ENCODE data around the gene PFDN1.

The PFDN1 gene

DNA sequence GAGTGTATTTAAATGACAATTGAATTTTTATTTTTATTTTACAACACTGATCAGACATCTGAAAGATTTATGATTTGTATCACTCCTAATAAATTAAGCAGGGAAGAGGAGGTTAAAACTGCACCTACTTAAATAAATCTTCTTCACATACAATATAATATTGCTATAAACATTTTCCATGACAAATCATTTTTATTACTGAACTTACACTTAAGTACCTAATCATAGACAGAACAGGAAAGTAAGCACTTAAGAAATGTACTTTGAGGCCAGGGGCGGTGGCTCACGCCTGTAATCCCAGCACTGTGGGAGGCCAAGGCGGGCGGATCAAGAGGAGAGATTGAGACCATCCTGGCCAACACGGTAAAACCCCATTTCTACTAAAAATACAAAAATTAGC, 3.8 kb downstream of the PFDN1 start:
- no peak for FAIRE-seq
- no peak for DNase-seq (ENCODE audit: insufficient read length, low spot score)

DNA sequence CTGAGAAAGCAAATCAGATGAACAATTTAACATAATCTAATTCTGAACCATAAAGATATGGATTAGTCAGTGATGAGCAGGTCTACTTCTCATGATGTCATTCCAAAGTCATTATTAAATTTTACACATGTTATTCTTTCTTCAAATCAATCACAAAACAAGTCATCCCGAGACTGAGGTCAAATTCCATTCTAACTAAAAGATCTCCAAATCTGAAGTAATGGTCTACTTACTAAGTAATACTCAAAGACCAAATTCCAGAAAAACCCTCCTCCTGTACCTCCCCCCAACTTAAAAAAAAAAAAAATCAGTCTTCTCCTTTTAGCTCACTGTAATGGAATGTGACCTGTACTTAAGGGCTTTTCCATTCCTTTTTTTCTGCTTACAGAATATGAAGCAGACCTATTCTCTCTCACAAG, 4.7 kb downstream of the PFDN1 start:
- DNase-seq (ENCODE audit: insufficient read length, low spot score) (no peak), FAIRE-seq (no peak)

DNA sequence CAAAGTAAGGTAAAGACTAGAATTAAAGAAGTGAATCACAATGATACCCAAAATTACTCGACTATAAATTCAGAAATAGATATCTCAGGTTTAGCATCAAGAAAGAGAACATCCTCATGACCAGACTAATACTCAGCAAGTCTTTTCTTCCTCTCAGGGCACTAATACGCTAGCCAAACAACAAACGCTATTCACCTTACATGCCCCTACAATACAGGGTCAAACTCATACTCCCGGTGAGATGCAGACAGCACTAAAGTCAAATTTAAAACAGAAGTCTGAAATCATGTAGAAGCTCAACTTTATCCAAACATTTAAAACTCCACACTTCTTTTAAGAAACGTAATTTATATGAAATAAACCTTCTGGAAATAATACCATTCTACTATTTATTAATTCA, 5.6 kb downstream of the PFDN1 start:
- DNase-seq (ENCODE audit: insufficient read length, low spot score) (no peak), FAIRE-seq (no peak)

DNA sequence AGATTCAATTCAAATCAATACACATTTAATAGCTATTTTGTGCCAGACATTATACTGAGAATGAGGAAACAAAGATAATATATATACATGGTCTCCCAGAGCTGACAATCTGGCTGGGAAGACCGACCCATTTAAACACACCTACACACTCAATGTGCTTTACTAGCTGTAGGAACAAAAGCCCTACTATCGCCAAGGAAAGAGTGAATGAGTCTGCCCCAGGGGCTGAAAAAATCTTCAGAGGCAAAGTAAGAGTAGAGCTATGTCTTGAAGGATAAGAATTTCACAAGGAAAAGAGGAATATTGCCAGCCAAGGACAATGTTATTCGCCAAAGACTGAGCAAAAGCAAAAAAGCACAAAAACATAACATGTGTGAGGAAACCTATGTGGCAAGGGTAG, 6.6 kb downstream of the PFDN1 start:
- FAIRE-seq, result no peak

DNA sequence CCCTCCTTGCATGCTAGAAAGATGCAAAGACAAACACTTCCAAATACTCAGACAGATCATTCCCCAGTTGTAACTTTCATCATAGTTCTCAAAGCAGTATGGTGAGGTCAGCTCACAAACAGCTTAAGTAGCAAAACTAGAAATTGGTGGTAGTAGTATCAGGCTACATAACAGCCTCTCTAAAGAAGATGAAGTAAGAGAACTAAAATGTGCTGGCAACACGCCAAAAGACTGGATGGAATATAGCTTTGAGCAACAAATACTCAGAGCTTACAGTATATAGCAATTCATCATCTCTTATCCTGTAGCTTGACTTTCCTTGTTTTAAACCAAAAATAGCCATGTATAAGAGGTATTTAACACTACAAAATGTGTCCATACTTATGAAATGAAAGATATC, 7.5 kb downstream of the PFDN1 start:
- FAIRE-seq (no peak), DNase-seq (ENCODE audit: insufficient read length, low spot score) (no peak)

More for the DNA sequence above, 6.6 kb downstream of the PFDN1 start:
- no peak for DNase-seq (ENCODE audit: insufficient read length, low spot score)

DNA sequence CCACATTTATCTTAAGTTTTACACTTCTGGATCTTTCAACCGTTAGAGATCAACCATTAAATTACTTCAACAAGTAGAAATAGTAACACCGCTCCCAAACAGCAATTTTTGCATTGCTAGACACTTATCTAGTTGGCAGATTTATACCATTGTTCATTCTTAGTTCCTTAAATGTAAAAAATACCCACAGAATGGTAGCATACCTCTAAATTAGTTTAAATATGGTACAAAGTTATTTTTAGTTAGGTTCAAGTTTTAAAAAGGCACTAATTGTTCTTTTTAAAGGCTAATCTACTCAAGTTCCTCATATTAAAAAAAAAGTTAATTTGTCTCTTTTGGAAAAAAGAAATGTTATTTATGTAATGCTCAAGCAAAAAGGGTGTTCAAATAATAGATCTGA, 8.1 kb downstream of the PFDN1 start:
- no peak for DNase-seq (ENCODE audit: insufficient read length, low spot score)
- no peak for FAIRE-seq

DNA sequence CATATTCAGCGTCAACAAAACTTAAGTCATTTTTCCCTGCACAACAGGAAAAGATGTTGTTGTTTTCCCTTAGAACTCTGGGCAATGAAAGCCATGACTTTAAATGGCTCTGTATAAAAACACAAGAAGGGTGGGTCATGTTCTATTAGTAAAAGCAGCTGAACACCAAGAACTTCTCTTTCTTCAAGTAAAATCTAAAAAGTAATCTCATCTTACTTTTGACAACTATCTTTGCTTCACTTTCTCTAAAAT, 9.1 kb downstream of the PFDN1 start:
- no peak for DNase-seq (ENCODE audit: insufficient read length, low spot score)
- no peak for FAIRE-seq

DNA sequence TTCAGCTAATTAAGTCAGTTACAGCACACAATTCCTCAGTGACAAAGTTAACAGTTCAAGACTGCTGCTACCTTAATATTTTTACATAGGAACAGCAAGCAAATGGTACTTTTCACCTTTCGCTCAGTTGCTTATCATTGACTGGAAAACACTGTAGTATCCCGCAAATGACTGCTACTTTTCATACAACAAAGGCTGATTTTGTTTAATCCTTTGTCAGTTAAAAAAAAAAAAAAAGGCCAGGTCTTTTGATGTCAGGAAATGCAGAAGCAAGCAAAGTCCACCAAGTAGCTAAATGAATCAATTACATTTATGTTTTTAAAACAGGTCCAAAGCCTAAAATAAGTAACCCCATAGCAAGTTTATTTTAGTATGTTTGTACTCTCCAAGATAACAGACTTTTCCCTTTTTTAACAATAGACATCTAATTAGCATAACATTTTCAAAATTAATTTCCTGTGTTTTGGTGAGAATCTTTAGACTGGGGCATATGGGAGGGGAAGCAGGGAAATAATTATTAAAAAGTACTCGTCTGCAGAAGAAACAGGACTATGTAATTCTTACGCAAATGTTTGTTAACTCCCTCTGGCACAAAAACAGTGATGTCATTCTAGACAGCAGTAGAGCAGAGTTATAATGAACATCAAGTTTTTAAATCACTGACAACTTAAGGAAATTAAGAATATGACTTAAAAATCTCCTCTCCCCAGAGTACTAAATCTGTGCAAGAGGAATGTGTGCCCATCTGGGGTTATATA, 9.6 kb downstream of the PFDN1 start:
- DNase-seq (ENCODE audit: insufficient read length, low spot score) (no peak), FAIRE-seq (no peak)

DNA sequence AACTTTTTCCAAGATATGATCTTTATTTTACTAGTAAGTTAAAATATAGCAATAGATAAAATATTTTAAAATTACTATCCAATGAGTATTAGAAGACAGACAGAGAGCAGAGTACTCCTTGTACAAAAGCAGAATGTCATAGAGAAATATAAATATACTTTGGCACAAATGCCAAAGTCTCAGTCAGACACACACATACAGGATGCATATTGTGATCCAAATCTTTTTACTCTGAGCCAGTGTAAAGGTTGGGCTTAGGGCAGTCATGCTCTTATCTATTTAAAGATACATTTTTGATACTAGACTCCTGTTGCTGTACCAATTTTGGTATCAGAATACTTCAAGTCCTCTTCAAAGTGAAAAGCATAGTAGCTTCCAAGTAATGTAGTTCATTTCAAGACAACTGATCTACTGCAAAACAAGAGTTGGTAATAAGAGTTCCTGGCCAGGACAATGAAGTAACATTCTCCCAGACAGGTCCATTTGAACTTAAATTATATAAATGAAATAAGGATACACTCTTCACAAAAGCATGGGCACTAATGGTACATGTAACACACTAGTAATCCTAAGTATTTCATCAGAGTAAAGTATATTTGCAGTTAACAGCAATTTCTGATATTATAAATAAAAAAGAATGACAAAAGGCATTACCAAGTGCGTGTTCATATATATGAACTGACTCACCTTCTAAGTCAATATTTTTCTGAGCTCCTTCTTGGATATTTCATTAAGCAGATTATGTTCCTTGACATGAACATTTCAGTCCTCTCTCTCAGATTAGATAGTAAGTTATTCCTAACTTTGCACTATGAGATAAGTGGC, 10.5 kb downstream of the PFDN1 start:
- no peak for DNase-seq (ENCODE audit: insufficient read length, low spot score)
- FAIRE-seq, result no peak

DNA sequence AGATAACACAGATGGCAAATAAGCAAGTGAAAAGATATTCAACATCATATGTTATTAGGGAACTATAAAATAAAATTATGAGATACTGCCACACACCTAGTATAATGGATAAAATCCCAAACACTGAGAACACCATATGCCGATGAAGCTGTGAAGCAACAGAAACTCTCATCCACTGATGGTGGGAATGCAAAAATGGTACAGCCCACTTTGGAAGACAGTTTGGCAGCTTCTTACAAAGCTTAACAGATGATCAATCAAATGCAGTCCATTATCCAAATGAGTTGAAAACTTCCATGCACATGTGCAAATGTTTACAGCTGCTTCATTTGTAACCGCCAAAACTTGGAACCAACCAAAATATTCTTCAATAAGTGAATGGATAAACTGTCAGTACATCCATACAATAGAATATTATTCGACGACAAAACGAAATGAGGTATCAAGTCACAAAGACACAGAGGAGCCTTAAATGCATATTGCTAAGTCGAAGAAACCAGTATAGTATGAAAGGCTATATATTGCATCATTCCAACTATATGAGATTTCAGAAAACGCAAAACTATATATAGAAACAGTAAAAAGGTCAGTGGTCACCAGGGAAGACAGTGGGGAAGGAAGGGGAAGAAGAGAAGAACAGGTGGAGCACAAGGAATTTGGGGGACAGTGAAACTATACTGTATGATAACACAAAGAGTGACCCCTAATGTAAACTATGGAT, 14.9 kb downstream of the PFDN1 start:
- FAIRE-seq (no peak), DNase-seq (ENCODE audit: insufficient read length, low spot score) (no peak)

DNA sequence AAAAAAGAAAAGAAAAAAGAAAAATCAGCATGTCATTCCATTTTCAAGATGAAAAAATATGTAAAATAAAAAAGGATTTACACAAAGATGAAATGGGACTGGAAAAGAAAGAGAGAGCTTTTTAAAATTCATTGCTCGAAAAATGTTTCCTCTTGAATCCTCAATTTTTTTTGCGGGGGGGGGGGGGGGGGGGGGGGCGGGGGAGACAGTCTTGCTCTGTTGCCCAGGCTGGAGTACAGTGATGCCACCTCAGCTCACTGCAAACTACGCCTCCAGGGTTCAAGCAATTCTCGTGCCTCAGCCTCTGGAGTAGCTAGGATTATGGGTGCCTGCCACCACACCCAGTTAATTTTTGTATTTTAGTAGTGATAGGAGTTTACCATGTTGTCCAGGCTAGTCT, 16.5 kb downstream of the PFDN1 start:
- DNase-seq (ENCODE audit: insufficient read length, low spot score) (no peak), FAIRE-seq (no peak)

DNA sequence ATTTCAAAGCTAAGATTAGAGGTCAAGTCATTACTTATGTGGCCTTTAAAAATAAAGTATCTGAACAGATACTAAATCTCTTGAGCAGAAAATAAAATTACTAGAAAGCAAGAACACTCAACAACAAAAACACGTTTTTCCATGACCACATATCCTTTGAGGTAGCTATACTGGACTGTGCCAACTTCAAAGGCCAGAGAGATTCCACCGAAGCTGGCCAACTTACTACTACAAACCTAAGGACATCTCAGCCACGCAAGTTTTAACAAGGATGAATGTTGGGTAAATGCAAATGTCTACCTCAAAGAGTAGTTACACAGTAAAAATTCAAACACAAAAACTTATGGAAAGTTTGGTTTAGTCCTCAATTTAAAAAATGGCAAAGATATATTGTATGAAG, 18.9 kb downstream of the PFDN1 start:
- DNase-seq (ENCODE audit: insufficient read length, low spot score) (no peak), FAIRE-seq (peak; percentile 83)

DNA sequence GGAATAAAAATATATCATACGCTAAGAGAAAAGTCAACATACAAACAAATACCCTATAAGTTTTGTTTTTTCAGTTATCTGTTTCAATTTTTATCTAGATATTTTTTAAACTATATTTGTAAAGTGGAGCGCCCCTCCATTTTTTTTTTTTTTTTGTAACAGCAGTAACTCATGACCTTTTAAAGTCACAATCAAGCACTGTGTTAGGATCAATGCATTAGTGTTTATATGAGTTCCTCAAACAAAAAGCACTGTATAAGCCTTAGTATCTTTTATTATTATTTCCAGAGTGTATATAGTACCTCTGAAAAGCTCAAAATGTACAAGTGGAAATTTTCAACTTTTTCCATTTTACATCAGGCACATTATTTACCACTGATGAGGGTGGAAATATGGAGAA, 20.6 kb downstream of the PFDN1 start:
- DNase-seq (ENCODE audit: insufficient read length, low spot score), result no peak
- FAIRE-seq, result no peak

DNA sequence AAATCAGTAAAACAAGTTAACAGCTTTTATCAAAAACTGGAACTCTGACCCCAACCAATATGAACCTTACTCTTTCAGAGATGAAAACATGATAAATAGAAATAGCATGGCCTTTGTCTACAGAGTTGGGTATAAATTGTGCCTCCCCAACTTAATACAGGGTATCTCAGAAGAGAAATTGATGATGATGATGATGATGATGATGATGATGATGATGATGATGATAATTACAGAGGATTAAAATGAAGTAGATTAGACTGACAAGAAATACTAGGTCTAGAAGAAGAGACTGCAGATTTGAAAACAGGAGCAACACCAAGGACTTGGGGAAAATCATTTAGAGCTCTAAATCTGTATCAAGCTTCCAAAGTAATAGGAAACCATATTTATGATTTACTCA, 27.1 kb downstream of the PFDN1 start:
- FAIRE-seq (no peak), DNase-seq (ENCODE audit: insufficient read length, low spot score) (no peak)

DNA sequence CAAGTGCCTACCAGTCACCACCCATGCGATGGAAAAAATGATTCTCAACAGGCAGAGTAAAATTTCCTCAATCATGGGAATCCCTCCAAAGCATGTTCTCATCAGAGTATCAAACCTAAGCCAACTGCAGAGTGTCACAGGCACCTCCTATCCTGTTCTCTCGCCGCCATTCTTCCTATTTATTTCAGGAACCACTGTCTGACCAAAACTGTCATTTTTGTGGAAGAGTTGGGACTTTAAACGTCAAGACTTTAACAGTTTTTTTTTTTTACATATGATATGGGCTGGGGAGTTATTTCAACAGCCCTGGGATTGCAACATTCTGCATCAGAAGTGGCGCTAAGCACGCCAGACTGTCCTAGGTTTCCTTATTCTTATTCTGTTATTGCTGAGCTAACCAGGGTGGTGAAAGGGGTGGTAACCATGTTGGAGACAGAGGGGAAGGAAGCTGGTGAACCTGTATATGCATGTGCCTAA, 29.5 kb downstream of the PFDN1 start:
- FAIRE-seq (no peak), DNase-seq (ENCODE audit: insufficient read length, low spot score) (no peak)

DNA sequence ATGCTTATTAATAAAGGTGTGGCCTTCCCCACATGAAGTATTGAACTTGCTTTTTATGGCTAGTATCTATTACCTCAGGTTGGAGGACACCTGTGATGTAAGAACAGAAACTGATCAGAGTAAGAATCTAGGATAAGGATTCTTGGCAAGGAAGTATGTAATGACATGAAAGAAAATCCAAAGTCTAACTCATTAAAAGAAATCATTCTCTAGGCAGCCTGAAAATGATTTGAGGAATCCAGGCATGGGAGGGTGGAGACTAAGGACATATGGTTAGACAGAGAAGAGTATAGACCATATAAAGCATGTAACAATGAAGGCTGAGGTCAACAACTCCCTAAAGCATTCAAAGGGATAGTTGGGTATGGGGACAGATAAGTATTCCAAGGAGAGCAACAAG, 32.9 kb downstream of the PFDN1 start:
- no peak for FAIRE-seq

DNA sequence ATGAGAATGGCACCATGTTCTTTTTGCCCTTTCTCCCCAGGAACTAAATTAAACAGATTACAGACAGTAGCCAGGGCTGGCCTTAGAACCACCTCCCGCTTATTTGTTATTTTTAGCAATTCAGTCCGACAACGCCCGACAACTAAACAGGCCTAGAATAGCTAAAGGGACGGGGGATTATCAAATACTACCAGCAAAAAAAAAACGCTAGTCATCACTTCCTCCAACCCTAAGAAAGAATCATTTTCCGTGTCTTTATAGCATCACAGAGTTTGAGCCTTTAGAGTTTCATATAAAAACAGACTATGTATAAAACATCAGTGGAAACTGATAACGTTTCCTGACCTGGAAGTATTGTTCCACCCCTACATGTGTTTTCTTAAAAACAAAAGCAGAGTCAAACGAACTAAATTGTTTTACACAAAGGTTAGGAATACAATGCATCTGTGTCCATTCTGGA, 35.3 kb downstream of the PFDN1 start:
- FAIRE-seq (no peak), DNase-seq (ENCODE audit: insufficient read length, low spot score) (no peak)

More for the DNA sequence above, 32.9 kb downstream of the PFDN1 start:
- no peak for DNase-seq (ENCODE audit: insufficient read length, low spot score)

DNA sequence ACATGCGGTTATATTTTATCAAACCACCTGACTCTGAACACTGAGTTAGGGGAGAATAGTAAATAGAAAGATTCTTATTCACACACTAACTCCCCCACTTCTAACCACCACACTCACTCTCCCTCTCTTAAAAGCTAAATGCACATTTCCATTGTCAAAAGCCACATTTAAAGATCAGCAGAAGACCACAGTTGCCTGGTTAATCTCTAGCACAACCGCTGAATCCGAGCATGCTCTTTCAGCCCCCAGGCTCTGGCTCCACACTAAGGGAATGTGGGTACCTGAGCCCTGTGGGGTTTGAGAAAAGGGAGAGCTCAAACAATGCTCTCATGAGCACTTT, 35.7 kb downstream of the PFDN1 start:
- FAIRE-seq, result no peak

DNA sequence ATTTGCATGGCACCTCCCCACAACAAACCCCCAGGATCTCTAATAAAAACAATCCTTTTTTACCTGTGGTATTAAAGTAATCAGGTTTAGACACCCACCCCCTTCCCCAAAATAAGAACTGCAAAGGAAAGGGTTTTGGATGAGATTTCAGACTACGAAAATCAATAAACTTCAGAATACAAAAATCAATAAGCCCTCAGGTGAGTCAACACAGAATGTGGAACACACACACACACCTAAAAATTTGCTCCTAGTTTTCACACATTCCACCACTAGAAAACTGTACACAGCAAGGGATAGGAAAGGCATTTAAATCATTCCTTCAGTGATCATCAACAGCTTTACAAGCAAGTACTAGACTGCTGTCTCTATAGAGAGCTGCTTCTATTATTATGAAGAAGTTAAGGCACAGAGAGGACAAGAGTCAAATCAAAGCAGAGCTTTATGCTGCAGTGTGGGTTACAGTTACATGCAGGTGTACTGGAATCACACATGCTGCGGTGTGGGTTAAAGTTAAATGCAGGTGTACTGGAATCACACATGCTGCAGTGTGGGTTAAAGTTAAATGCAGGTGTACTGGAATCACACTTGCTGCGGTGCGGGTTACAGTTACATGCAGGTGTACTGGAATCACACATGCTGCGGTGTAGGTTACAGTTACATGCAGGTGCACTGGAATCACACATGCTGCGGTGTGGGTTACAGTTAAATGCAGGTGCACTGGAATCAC, 36.3 kb downstream of the PFDN1 start:
- FAIRE-seq (no peak), DNase-seq (ENCODE audit: insufficient read length, low spot score) (no peak)

More for the DNA sequence above, 35.7 kb downstream of the PFDN1 start:
- no peak for DNase-seq (ENCODE audit: insufficient read length, low spot score)

DNA sequence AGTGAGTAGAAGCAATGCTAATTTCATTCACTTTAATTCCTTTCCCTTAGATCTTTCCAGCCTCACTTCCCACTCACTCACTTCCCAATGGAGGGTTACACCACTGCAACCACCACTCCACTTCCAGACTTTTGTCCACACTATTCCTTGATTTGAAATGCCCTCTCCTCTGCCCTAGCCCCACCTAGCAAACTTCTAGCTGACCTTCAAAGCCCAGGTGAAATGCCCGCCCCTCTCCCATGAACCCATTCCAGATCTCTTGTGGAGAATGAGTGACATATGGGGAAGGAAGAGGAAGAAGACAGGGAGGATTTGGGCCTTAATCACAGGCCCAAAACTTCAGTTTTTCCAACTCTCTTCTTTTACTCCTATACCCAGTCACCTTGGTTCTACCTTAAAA, 37.1 kb downstream of the PFDN1 start:
- DNase-seq (ENCODE audit: insufficient read length, low spot score) (no peak), FAIRE-seq (no peak)

DNA sequence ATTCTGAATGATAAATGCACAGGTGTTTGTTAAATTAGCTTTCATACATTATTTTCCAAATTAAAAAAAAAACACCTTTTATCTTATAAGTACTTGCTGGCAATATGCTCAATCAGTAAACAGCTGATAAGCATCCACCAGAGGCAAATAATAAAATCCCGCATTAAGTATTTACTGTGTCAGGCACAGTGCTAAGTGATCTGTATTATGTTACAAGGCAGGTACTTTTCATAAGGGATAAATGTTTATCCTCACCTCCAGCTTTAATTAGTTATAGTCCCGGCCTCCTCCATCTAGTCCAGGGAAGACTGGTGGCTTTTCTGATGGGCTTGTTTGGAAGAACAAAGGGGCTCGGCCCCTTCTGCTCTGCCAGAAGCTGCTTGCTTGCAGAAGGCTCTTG, 40.1 kb downstream of the PFDN1 start:
- no peak for DNase-seq (ENCODE audit: insufficient read length, low spot score)

More for the DNA sequence above, 40.1 kb downstream of the PFDN1 start:
- FAIRE-seq, result no peak
